Measurements from ENCODE around the gene MPST.

DNA sequence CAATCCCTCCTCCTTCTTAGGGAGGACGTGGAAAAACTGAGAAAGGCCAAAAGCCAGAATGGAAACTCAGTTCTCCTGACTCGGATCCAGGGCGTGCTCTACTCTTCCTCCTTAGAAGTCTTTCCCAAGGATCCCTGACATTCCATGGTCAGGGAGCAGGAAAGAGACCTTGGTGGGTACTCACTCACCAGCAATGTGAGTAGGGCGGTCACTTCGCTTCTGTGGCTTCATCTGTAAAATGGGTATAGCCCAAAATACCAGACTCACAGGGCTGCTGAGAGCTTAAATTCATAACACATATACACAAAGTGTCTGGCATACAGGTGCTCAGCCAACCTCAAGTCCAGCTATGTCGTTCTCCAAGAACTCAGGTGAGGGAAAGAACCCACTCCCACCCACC is 31.4 kb downstream of the MPST start:
- TF ChIP-seq CTCF (conservative IDR thresholded peaks at IDR 0.05 in 1 of 2, IDR thresholded peaks at IDR 0.05 in 1 of 2; ENCODE audit: low read depth in 1 of 2, low read length in 2 of 2) (no peak), EZH2 (IDR thresholded peaks at IDR 0.05; ENCODE audit: low read length, missing control alignments) (no peak)

All from fibroblast of lung (primary cell).